ENCODE results near the gene ACMSD. TPM values are rescaled to one million over a fixed set of nuclear protein-coding genes. Genes with fewer than 3 reads are reported as not detected.

The ACMSD gene
- total and polyA plus RNA-seq, 2 experiments from 2014 or later, result 0.11 TPM; not detected in 1

DNA sequence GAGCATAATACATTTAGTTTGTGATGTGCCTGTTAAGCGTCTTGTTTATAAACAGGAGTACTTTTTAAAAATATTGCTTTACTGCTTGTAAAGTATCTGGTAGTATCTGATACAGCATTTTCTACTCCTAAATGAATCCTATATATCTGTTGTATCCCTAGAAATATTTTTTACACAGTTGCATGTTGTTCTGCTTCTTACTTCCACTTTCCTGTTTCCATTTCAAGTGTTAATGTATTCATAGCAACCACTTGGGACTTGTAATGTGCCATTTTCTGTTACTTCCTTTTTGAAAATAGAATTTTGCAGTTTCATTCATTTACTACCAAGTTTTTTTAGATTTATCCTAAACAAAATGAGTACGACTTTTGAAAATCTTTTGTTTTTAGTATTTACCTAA is 105.1 kb downstream of the ACMSD start:
- peaks cover 7% of the 10 kb centered on the region for H4K20me1 ChIP-seq (replicated peaks; ENCODE audit: insufficient read depth)
- no peak for DNase-seq (ENCODE audit: low spot score)
- no peak for ATAC-seq
- no peaks in the 10 kb centered on the region for H3K27me3 ChIP-seq (ENCODE audit: insufficient read depth)
- no peaks in the 10 kb centered on the region for H3K4me1 ChIP-seq (ENCODE audit: insufficient read depth)
- no peak overlapping the region for H3K4me3 Mint-ChIP-seq
- H3K4me1 Mint-ChIP-seq, result peaks cover 16% of the 10 kb centered on the region; the same call in 2 of the 3 replicates
- no peak overlapping the region for H3K4me2 ChIP-seq
- H3K9me3 Mint-ChIP-seq, result no peaks in the 10 kb centered on the region
- no peaks in the 10 kb centered on the region for H3K27me3 Mint-ChIP-seq (ENCODE audit: insufficient read depth, low read depth, poor library complexity)
- TF ChIP-seq STAT1 (IDR thresholded peaks at IDR 0.05; ENCODE audit: unreplicated experiment), result no peak
- TF ChIP-seq, protein P1, sequence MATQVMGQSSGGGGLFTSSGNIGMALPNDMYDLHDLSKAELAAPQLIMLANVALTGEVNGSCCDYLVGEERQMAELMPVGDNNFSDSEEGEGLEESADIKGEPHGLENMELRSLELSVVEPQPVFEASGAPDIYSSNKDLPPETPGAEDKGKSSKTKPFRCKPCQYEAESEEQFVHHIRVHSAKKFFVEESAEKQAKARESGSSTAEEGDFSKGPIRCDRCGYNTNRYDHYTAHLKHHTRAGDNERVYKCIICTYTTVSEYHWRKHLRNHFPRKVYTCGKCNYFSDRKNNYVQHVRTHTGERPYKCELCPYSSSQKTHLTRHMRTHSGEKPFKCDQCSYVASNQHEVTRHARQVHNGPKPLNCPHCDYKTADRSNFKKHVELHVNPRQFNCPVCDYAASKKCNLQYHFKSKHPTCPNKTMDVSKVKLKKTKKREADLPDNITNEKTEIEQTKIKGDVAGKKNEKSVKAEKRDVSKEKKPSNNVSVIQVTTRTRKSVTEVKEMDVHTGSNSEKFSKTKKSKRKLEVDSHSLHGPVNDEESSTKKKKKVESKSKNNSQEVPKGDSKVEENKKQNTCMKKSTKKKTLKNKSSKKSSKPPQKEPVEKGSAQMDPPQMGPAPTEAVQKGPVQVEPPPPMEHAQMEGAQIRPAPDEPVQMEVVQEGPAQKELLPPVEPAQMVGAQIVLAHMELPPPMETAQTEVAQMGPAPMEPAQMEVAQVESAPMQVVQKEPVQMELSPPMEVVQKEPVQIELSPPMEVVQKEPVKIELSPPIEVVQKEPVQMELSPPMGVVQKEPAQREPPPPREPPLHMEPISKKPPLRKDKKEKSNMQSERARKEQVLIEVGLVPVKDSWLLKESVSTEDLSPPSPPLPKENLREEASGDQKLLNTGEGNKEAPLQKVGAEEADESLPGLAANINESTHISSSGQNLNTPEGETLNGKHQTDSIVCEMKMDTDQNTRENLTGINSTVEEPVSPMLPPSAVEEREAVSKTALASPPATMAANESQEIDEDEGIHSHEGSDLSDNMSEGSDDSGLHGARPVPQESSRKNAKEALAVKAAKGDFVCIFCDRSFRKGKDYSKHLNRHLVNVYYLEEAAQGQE (IDR thresholded peaks at IDR 0.05; ENCODE audit: unreplicated experiment), result no peak
- no peak for TF ChIP-seq EZH2phosphoT487 (IDR thresholded peaks at IDR 0.05; ENCODE audit: unreplicated experiment)
- TF ChIP-seq POLR2AphosphoS5 (IDR thresholded peaks at IDR 0.05; ENCODE audit: low read depth), result no peak
- no peak for TF ChIP-seq ZNF331 (CRISPR knock-in tag; IDR thresholded peaks at IDR 0.05; ENCODE audit: low read depth)
- TF ChIP-seq, protein P2, sequence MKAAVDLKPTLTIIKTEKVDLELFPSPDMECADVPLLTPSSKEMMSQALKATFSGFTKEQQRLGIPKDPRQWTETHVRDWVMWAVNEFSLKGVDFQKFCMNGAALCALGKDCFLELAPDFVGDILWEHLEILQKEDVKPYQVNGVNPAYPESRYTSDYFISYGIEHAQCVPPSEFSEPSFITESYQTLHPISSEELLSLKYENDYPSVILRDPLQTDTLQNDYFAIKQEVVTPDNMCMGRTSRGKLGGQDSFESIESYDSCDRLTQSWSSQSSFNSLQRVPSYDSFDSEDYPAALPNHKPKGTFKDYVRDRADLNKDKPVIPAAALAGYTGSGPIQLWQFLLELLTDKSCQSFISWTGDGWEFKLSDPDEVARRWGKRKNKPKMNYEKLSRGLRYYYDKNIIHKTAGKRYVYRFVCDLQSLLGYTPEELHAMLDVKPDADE (IDR thresholded peaks at IDR 0.05), result no peak
- TF ChIP-seq, protein P3, sequence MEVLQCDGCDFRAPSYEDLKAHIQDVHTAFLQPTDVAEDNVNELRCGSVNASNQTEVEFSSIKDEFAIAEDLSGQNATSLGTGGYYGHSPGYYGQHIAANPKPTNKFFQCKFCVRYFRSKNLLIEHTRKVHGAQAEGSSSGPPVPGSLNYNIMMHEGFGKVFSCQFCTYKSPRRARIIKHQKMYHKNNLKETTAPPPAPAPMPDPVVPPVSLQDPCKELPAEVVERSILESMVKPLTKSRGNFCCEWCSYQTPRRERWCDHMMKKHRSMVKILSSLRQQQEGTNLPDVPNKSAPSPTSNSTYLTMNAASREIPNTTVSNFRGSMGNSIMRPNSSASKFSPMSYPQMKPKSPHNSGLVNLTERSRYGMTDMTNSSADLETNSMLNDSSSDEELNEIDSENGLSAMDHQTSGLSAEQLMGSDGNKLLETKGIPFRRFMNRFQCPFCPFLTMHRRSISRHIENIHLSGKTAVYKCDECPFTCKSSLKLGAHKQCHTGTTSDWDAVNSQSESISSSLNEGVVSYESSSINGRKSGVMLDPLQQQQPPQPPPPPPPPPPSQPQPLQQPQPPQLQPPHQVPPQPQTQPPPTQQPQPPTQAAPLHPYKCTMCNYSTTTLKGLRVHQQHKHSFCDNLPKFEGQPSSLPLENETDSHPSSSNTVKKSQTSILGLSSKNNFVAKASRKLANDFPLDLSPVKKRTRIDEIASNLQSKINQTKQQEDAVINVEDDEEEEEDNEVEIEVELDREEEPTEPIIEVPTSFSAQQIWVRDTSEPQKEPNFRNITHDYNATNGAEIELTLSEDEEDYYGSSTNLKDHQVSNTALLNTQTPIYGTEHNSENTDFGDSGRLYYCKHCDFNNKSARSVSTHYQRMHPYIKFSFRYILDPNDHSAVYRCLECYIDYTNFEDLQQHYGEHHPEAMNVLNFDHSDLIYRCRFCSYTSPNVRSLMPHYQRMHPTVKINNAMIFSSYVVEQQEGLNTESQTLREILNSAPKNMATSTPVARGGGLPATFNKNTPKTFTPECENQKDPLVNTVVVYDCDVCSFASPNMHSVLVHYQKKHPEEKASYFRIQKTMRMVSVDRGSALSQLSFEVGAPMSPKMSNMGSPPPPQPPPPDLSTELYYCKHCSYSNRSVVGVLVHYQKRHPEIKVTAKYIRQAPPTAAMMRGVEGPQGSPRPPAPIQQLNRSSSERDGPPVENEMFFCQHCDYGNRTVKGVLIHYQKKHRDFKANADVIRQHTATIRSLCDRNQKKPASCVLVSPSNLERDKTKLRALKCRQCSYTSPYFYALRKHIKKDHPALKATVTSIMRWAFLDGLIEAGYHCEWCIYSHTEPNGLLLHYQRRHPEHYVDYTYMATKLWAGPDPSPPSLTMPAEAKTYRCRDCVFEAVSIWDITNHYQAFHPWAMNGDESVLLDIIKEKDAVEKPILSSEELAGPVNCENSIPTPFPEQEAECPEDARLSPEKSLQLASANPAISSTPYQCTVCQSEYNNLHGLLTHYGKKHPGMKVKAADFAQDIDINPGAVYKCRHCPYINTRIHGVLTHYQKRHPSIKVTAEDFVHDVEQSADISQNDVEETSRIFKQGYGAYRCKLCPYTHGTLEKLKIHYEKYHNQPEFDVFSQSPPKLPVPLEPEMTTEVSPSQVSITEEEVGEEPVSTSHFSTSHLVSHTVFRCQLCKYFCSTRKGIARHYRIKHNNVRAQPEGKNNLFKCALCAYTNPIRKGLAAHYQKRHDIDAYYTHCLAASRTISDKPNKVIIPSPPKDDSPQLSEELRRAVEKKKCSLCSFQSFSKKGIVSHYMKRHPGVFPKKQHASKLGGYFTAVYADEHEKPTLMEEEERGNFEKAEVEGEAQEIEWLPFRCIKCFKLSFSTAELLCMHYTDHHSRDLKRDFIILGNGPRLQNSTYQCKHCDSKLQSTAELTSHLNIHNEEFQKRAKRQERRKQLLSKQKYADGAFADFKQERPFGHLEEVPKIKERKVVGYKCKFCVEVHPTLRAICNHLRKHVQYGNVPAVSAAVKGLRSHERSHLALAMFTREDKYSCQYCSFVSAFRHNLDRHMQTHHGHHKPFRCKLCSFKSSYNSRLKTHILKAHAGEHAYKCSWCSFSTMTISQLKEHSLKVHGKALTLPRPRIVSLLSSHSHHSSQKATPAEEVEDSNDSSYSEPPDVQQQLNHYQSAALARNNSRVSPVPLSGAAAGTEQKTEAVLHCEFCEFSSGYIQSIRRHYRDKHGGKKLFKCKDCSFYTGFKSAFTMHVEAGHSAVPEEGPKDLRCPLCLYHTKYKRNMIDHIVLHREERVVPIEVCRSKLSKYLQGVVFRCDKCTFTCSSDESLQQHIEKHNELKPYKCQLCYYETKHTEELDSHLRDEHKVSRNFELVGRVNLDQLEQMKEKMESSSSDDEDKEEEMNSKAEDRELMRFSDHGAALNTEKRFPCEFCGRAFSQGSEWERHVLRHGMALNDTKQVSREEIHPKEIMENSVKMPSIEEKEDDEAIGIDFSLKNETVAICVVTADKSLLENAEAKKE (CRISPR knock-in tag; IDR thresholded peaks at IDR 0.05), result no peak
- no peak for TF ChIP-seq CREB1 (CRISPR knock-in tag; IDR thresholded peaks at IDR 0.05; ENCODE audit: low read depth)
- TF ChIP-seq JUNB (IDR thresholded peaks at IDR 0.05; ENCODE audit: unreplicated experiment), result no peak
- TF ChIP-seq ZNF114 (CRISPR knock-in tag; IDR thresholded peaks at IDR 0.05), result no peak
- TF ChIP-seq, protein P4, sequence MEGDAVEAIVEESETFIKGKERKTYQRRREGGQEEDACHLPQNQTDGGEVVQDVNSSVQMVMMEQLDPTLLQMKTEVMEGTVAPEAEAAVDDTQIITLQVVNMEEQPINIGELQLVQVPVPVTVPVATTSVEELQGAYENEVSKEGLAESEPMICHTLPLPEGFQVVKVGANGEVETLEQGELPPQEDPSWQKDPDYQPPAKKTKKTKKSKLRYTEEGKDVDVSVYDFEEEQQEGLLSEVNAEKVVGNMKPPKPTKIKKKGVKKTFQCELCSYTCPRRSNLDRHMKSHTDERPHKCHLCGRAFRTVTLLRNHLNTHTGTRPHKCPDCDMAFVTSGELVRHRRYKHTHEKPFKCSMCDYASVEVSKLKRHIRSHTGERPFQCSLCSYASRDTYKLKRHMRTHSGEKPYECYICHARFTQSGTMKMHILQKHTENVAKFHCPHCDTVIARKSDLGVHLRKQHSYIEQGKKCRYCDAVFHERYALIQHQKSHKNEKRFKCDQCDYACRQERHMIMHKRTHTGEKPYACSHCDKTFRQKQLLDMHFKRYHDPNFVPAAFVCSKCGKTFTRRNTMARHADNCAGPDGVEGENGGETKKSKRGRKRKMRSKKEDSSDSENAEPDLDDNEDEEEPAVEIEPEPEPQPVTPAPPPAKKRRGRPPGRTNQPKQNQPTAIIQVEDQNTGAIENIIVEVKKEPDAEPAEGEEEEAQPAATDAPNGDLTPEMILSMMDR (conservative IDR thresholded peaks at IDR 0.05; ENCODE audit: low read depth in 2 of 2), result no peak
- peaks cover 55% of the 10 kb centered on the region for H3K79me2 ChIP-seq (replicated peaks; ENCODE audit: insufficient read depth)
- H3K9me2 ChIP-seq (ENCODE audit: insufficient read depth), result no peaks in the 10 kb centered on the region
- H3K4me3 ChIP-seq, result no peak overlapping the region
- peaks cover 32% of the 10 kb centered on the region; the same call in 1 of the 2 replicates for H3K36me3 ChIP-seq (ENCODE audit: insufficient read depth)
- no peaks in the 10 kb centered on the region for H3F3A ChIP-seq (replicated peaks; ENCODE audit: low read depth)
- no peak overlapping the region for H2AFZ ChIP-seq
- no peak overlapping the region for H3K27ac Mint-ChIP-seq
- H3K27ac ChIP-seq (ENCODE audit: low read depth), result no peak overlapping the region
- H3K36me3 Mint-ChIP-seq (ENCODE audit: low read depth), result peaks cover 58% of the 10 kb centered on the region

Data from GM23338 (cell line).